H1 (cell line): Measurements from ENCODE around the gene TARS3. TPM values are rescaled to one million over a fixed set of nuclear protein-coding genes. Genes with fewer than 3 reads are reported as not detected.

Experiments used
- BACH1 ChIP-seq: IDR thresholded peaks from 2 replicates; pipeline ENCODE4 v1.6.1; 2012; ENCODE audit warnings: low read length, improper control_type of control experiment
- BRCA1 ChIP-seq: IDR thresholded peaks from 2 replicates; pipeline ENCODE4 v1.6.1; 2012; ENCODE audit warnings: low read depth, low read length, improper control_type of control experiment
- CEBPB ChIP-seq: IDR thresholded peaks from 2 replicates; pipeline ENCODE4 v1.6.1; 2012; ENCODE audit warnings: low read depth, low read length
- CHD2 ChIP-seq: IDR thresholded peaks from 2 replicates; pipeline ENCODE4 v1.6.1; 2012; ENCODE audit warnings: low read length, improper control_type of control experiment
- E2F6 ChIP-seq: IDR thresholded peaks from 2 replicates; pipeline ENCODE4 v1.6.1; 2012; ENCODE audit warnings: inconsistent platforms
- EGR1 ChIP-seq: IDR thresholded peaks from 2 replicates; pipeline ENCODE4 v1.6.1; 2011; ENCODE audit warnings: low read depth, low read length, borderline replicate concordance
- EZH2 ChIP-seq: fragments of 200-600 bp; sonication (generic); IDR thresholded peaks from 2 replicates; pipeline ENCODE4 v1.7.1; 2012; ENCODE audit warnings: low read depth, mild to moderate bottlenecking, moderate library complexity, low read length, inconsistent platforms; ENCODE audit not compliant: severe bottlenecking
- GABPA ChIP-seq: IDR thresholded peaks from 2 replicates; pipeline ENCODE4 v1.6.1; 2011; ENCODE audit warnings: mild to moderate bottlenecking, low read length, moderate library complexity, borderline replicate concordance; ENCODE audit not compliant: insufficient read depth
- HDAC2 ChIP-seq, 2 experiments: fragments of 300-600 bp in 1 of 2; sonication (generic) in 1 of 2; IDR thresholded peaks; 2 replicates each; pipeline ENCODE4 v1.6.1; 2011 to 2012; ENCODE audit warnings: low read depth in 2 of 2, low read length in 2 of 2, mild to moderate bottlenecking in 2 of 2, moderate library complexity in 2 of 2, borderline replicate concordance in 1 of 2, inconsistent platforms in 1 of 2
- HDAC6 ChIP-seq: IDR thresholded peaks from one replicate; pipeline ENCODE4 v1.7.1; 2012; ENCODE audit warnings: low read depth, mild to moderate bottlenecking, inconsistent platforms, low read length, moderate library complexity
- JUND ChIP-seq: IDR thresholded peaks from 2 replicates; pipeline ENCODE4 v1.6.1; 2011; ENCODE audit warnings: mild to moderate bottlenecking, improper control_type of control experiment, low read length
- MAFK ChIP-seq: IDR thresholded peaks from 2 replicates; pipeline ENCODE4 v1.6.1; 2012; ENCODE audit warnings: low read depth, mild to moderate bottlenecking, improper control_type of control experiment, low read length
- NRF1 ChIP-seq: IDR thresholded peaks from 2 replicates; pipeline ENCODE4 v1.6.1; 2011; ENCODE audit warnings: mild to moderate bottlenecking, low read depth, low read length, improper control_type of control experiment
- POLR2A ChIP-seq, 2 experiments: IDR thresholded peaks; 1 replicate in 1 of 2; 2 replicates in 1 of 2; pipeline ENCODE4 v1.6.1; 2011; ENCODE audit warnings: low read depth in 2 of 2, low read length in 2 of 2, mild to moderate bottlenecking in 2 of 2; ENCODE audit errors: control extremely low read depth in 1 of 2
- RBBP5 ChIP-seq: IDR thresholded peaks from 2 replicates; pipeline ENCODE4 v1.7.1; 2012; ENCODE audit warnings: low read depth, mild to moderate bottlenecking, inconsistent platforms, low read length, moderate library complexity, borderline replicate concordance
- RNF2 ChIP-seq: fragments of 200-900, 300-1000 bp; sonication (generic); IDR thresholded peaks from 2 replicates; pipeline ENCODE4 v1.7.1; 2016; ENCODE audit warnings: borderline replicate concordance, low read depth, mild to moderate bottlenecking, antibody characterized with exemption, low read length; ENCODE audit not compliant: poor library complexity, severe bottlenecking; ENCODE audit errors: missing control alignments
- RXRA ChIP-seq: IDR thresholded peaks from 2 replicates; pipeline ENCODE4 v1.6.1; 2011; ENCODE audit warnings: low read depth, mild to moderate bottlenecking, low read length, moderate library complexity; ENCODE audit not compliant: insufficient read depth
- SAP30 ChIP-seq: fragments of 300-600 bp; sonication (generic); IDR thresholded peaks from 2 replicates; pipeline ENCODE4 v1.7.1; 2012; ENCODE audit warnings: low read length, moderate library complexity, mild to moderate bottlenecking, inconsistent platforms; ENCODE audit not compliant: insufficient read depth, insufficient replicate concordance
- SIN3A ChIP-seq, 2 experiments: IDR thresholded peaks in 1 of 2; conservative IDR thresholded peaks in 1 of 2; 2 replicates each; pipeline ENCODE4 v1.6.1; 2011 to 2012; ENCODE audit warnings: low read length in 2 of 2, improper control_type of control experiment in 1 of 2, low read depth in 1 of 2, mild to moderate bottlenecking in 1 of 2
- SIRT6 ChIP-seq: IDR thresholded peaks from one replicate; pipeline ENCODE4 v1.7.1; 2012; ENCODE audit warnings: low read length, inconsistent platforms
- SIX5 ChIP-seq: IDR thresholded peaks from 2 replicates; pipeline ENCODE4 v1.6.1; 2011; ENCODE audit warnings: mild to moderate bottlenecking, low read depth, low read length
- TBP ChIP-seq: IDR thresholded peaks from 2 replicates; pipeline ENCODE4 v1.6.1; 2011; ENCODE audit warnings: low read depth, low read length, improper control_type of control experiment
- YY1 ChIP-seq: IDR thresholded peaks from 2 replicates; pipeline ENCODE4 v1.6.1; 2011; ENCODE audit warnings: low read depth, mild to moderate bottlenecking, low read length
- polyA plus RNA-seq, 7 experiments: library from polyadenylated mRNA; depleted of rRNA in 3 of 7; stranded (reverse) in 5 of 7; unstranded in 2 of 7; fragments of >200 nt in 5 of 7; fragments of 200-250 nt in 2 of 7; gene quantifications; 1 replicate in 5 of 7; 2 replicates in 1 of 7; 4 replicates in 1 of 7; pipeline versions ENCODE4 v1.2.1 to v1.2.3, GENCODE V29; 2011 to 2013; ENCODE audit warnings: missing spikeins in 2 of 7, mixed read lengths in 2 of 7
- total RNA-seq: library from RNA; stranded (reverse); fragmentation: NEBNext Ultra II Directional; extraction: Animal tissue kit (Norgen Biotek cat#: 25700); gene quantifications from 2 replicates; pipeline ENCODE4 v1.2.1, GENCODE V29; 2021

Gene TARS3
- total and polyA plus RNA-seq, 2 of the 8 experiments (the other 6 are each of a cell fraction or from before 2014, with no cell fraction given): 2.1 to 13.9 TPM

- TF ChIP-seq EZH2 (no peak), SIX5 (no peak), EGR1 (no peak), HDAC6 (no peak), JUND (no peak), SIRT6 (no peak), CEBPB (no peak), NRF1 (no peak), E2F6 (peak; percentile 75), BACH1 (no peak), MAFK (no peak), POLR2A (IDR thresholded peaks at IDR 0.05; ENCODE audit: control extremely low read depth in 1 of 2, low read depth in 2 of 2, low read length in 2 of 2) (peak; percentile 78 to 91), RXRA (no peak), RNF2 (no peak), GABPA (no peak), CHD2 (peak; percentile 83), HDAC2 (IDR thresholded peaks at IDR 0.05; ENCODE audit: borderline replicate concordance in 1 of 2, low read depth in 2 of 2, low read length in 2 of 2) (peak in 1 of 2 experiments; percentile 73; a peak in 1 of 4 replicates), TBP (peak; percentile 65), RBBP5 (peak; percentile 90), YY1 (peak; percentile 81), SAP30 (no peak), SIN3A (conservative IDR thresholded peaks at IDR 0.05 in 1 of 2, IDR thresholded peaks at IDR 0.05 in 1 of 2; ENCODE audit: low read depth in 1 of 2, low read length in 2 of 2) (peak; percentile 58 to 78; a peak in 3 of 4 replicates), BRCA1 (no peak)
These were observed at the start of gene TARS3 (continued) for GRCh38 chr15:101723874-101724674.
